Right ventricle myocardium superior (tissue), 1 donor: ENCODE results near the gene SOCS7. TPM values are rescaled to one million over a fixed set of nuclear protein-coding genes. Genes with fewer than 3 reads are reported as not detected.

Experiments
- ATAC-seq: fragments of 200-7000 bp; cut with Tn5 transposase; one replicate; pipeline ENCODE4 v1.9.1; 2020; ENCODE audit warnings: mild to moderate bottlenecking; ENCODE audit not compliant: poor library complexity
- DNase-seq: peaks from one replicate; pipeline ENCODE4 v3.0.0-alpha.2; 2020
- intact Hi-C: fragments of 100-400 bp; cut with DNase I; formaldehyde crosslinking; loops from one replicate; pipeline ENCODE4 v1.11.2; 2022
- total RNA-seq: library from RNA; stranded (reverse); fragmentation: NEBNext Ultra II Directional; extraction: Animal tissue kit (Norgen Biotek cat#: 25700); gene quantifications from one replicate; pipeline ENCODE4 v1.2.1, GENCODE V29; 2021
- donor health status: DM: no; HTN: yes; CAD: no; lungs with severe emphysema.

SOCS7 gene
- total RNA-seq, 1 donor from 2014 or later, result 10.1 TPM

DNA sequence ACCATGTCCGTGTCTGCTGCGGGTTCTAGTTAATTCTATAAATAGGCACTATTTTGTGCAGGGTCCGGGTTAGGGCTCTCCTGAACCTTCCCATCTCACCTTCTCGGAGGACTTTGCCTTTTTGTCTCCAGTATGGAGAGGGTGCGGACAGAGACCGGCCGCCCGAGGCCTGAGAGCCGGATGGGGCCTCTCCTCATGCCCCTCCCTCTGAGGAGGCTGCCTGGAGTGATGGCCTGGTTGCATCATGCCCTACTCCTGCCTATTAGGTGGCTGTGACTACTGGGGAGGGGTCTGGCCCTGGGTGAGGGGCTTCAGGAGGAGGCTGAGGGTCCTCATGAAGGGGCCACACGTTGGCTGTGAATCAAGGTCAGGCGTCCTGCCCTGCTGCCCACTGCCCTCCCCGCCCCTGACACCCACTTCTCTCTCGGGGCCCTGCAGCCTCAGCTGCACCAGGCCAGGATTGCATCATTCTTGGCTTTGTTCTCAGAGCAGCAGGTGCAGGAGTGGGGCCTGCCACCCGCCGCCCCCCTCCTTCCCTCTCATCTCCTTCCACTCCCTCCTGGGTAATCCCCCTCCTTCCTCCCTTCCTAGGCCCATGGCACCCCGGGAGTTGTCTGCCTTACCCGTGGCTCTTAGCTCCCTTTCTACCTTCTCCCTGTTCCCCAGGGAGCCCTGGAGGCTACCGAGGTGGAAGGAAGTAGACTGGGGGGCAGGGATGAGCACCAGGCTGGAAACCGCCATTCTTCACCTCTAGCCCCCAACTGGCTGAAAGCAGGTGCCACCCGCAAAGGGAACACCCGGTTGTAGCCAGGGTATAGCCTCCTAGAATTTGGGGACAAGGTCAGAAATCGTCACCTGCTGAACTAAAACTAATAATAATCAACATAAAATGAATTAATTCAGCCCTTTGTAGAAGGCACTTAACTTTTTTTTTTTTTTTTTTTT, 63.9 kb downstream of the SOCS7 start:
- ATAC-seq (peak; percentile 37), DNase-seq (no peak)
- intact Hi-C loops, result no loop called here

DNA sequence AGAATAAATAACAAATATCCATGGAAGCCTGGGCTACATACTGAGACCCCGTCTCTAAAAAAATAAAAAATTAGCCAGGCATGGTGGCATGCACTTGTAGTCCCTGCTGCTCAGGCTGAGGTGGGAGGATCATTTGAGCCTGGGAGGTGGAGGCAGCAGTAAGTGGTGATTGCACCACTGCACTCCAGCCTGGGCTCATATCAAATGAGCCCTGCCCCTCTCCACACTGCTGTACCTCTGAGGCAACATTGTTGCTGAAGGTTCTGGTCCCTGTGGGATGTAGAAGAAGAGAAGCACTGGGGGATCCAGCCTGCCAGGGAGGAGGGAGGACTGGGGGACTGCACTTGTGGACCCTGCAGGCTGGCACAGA, 65.2 kb downstream of the SOCS7 start:
- ATAC-seq (no peak), DNase-seq (no peak)
- intact Hi-C loops, result no loop called here

DNA sequence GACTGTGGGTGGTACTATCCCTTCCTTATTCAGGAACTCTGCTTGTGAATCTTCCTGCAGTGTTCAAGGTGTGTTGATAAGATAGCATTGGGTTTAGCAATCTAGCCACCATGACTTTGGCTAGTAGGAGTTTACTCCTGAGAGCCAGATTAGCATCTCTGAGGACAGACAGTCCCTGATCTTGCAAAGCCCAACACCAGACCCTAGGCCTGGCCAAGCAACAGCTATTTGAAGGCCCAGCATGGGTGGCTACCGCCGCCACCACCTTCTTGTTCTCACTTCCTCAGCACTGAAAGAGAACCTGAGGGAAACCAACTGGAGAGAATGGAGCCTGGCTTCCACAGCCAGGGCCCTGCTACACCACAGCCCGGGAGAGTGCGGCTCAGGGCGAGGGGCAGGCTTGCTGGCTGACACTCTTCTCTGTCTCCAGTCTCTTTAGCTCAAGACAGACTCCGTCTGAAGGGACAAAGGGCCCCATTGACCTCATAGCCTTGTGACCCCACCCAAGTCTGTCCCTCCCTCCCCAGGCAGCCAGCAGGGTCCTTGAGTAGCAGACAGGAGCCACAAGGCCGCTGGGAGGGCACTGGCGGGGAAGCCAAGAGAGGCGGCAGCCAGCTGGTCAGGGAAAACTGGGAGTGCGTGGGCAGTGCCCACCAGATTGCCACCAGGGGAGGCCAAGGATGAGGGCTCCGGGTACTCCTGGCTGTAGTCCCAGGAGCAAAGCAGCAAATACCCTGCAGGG, 65.7 kb downstream of the SOCS7 start:
- ATAC-seq (no peak), DNase-seq (no peak)
- intact Hi-C loops, result no loop called here

DNA sequence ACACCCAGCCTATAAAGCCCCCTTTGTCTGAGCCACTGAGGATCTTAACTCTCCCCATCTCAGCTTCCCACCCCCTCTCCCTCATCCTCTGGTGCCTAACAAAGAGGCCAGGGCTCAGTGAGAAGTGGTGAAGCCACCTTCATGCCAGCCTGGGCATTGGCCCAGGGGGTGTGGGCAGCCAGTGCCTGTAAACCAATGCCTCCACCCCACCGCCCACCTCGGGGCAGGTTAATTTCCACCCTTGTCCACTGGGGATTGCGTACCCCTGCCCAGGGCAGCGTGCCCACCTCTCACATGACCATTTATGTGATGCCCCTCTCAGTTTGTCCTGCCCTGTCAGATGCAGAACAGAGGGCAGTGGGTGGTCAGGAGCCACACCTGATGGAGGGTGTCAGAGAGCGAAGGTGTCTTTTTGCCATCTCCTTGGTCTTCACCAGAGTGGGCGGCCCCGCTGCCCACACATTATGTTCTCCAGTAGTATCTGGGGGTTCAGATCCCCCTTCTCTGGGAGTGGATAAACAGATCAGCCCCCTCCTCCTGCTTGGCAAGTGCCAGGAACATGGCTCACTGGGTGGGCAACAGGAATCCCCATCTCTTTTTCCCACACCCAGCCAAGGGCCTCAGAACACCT, 66.5 kb downstream of the SOCS7 start:
- no peak for DNase-seq
- intact Hi-C loops, result no loop called here

GRCh38 chr17:38418693-38419507, 67.3 kb downstream of the SOCS7 start:
- intact Hi-C loops, result no loop called here
- DNase-seq (no peak), ATAC-seq (no peak)

More for the DNA sequence above, 66.5 kb downstream of the SOCS7 start:
- no peak for ATAC-seq

- DNase-seq (no peak), ATAC-seq (no peak)
- intact Hi-C loops, result no loop called here
These were observed 67.9 kb downstream of the SOCS7 start for GRCh38 chr17:38419508-38419981.

GRCh38 chr17:38420518-38420917, 68.9 kb downstream of the SOCS7 start:
- ATAC-seq, result no peak
- no peak for DNase-seq
- intact Hi-C loops, result no loop called here

- ATAC-seq (peak; percentile 17), DNase-seq (no peak)
- intact Hi-C loops, result no loop called here
These were observed 69.7 kb downstream of the SOCS7 start for GRCh38 chr17:38421171-38421841.

DNA sequence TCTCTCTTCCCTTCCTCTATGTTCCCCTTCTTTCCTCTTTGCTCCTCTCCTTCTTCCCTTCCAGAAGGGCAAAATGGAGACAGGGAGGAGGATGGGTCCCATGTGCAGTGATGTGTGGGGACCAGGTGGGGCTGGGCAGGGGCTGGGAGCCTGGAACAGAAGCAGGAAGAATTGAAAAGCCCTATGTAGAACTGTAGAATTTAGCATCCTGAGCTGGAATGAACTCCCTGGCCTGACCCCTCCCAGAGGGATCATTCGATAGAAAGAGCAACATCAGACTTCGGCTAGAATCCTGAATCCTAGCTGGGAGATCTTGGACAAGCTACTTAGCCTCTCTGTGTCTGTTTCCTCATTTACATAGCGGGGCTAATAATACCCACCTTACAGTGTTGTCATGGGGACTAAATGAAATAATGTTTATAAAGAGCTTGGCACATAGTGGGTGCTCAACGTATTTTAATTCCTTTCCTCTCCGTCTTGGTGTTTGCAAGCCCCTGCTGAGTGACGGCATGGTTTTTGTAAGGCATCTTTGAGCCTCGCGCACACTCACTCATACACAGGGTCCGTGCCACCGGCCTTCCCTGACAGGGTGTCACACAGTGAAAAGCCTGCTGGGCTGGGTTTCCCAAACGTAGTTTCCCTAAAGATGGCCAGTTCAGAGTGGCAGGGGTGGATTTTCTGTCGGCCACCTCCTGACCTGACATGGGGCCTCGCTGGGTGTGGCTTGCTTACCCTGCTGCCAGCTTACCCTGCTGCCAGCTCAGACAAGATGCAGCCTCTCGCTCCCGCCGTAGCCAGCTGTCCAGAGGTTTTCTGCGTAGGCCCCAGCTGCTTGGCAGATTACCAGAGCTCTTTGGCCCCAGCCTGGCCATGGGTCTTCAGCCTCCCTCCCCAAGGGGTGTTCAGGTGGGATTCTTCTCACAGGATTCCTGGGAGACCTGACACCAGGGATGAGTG, 70.5 kb downstream of the SOCS7 start:
- DNase-seq (no peak), ATAC-seq (no peak)
- intact Hi-C loops, result loop anchor here (2.0 kb wide), 1 partner anchor 65 kb away; no protein-coding TSS in a partner anchor

DNA sequence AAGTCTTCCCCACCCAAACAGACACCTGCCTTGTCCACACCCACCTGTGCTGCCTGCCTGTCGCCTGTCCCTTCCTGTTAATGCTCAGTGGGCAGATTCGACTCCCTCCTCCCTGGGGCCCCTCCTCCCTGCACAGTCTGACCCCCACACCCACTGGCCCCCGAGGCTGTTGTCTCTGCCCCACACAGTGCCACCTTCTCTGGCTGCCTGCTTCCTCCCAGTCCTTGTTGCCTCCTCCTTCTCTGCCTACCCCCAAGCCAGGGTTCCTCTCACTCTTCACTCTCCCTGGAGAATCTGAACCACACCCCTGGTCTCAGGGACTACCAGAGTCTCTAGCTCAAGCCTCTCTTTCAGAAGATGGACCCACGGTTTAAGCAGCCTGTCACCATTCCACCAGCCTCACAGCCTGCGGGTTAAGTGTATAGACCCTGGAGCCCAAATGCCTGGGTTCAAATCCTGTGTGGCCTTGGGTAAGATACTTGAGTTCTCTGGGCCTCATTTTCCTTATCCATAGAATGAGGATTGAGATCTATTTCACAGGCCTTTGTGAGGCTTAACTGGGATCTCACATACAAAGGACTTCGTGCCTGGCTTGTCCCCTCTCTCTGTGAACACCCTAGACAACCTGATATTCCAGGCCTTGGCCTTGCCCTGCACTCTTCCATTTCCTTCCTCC, 72.8 kb downstream of the SOCS7 start:
- intact Hi-C loops, result no loop called here
- ATAC-seq (no peak), DNase-seq (no peak)

DNA sequence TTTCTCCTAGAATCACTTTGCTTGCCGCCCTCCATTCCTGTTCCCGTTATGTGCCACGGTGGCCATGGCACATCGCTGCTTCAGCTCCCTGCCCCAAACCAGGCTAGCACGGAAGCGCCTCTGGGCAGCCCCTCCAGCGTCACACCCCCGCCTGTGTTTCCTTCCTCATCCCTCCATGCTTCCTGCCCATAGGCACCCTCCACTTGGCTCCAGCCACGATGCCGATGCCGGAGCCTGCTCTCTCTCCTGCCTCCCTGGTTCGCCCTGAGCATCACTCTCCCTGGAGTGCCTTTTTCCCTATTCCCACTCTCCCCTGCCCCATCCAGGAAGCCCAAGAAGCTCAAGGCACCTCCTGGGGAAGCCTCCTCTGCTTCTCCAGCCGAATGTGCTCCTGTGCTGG, 73.4 kb downstream of the SOCS7 start:
- no peak for DNase-seq
- intact Hi-C loops, result loop anchor here (5.0 kb wide), 1 partner anchor 42 kb away; no protein-coding TSS in a partner anchor
- no peak for ATAC-seq

DNA sequence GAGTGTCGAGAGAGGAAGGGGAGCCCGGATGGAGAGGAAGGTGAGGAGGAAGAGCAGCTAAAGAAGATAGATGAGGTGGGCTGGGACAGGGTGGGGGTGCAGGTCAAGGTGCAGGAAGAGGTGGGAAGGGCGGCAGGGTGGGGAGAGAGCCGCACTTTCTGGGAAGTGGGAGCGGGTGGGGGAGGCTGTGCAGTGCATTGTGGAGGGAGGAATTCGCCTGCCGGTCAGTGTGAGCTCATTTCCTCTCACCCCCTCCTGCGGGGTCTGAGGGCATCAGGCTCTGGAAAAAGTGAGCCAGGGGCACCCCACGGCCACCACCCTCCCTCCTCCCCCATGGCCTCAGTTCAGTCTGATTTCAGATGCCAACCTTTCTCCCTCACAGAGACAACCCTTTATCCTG, 74.1 kb downstream of the SOCS7 start:
- DNase-seq (peak; percentile 55), ATAC-seq (no peak)
- intact Hi-C loops, result loop anchor here (5.0 kb wide), 1 partner anchor 42 kb away; no protein-coding TSS in a partner anchor

- DNase-seq, result no peak
- no peak for ATAC-seq
- intact Hi-C loops, result loop anchor here (5.0 kb wide), 1 partner anchor 41 kb away; no protein-coding TSS in a partner anchor
These were observed 74.8 kb downstream of the SOCS7 start for GRCh38 chr17:38426441-38426840.

GRCh38 chr17:38427160-38427949, 75.7 kb downstream of the SOCS7 start:
- no peak for DNase-seq
- intact Hi-C loops, result loop anchor here (5.0 kb wide), 1 partner anchor 40 kb away; no protein-coding TSS in a partner anchor
- no peak for ATAC-seq

GRCh38 chr17:38428112-38428642, 76.5 kb downstream of the SOCS7 start, which contains the start of gene ARHGAP23:
Gene ARHGAP23 (plus strand): TSS chr17:38428464. CDS start chr17:38428486, 22 bp downstream.
- ATAC-seq (peak; percentile 81), DNase-seq (peak; percentile 83)
- intact Hi-C loops, result loop anchor here (5.0 kb wide), 1 partner anchor 39 kb away; no protein-coding TSS in a partner anchor
